Chondrocyte (in vitro differentiated cells): Measurements from ENCODE around the gene PTPRN2. TPM values are rescaled to one million over a fixed set of nuclear protein-coding genes. Genes with fewer than 3 reads are reported as not detected.

Experiments
- DNase-seq: peaks from one replicate; pipeline ENCODE4 v3.0.0; 2021; ENCODE audit warnings: mixed read lengths, low spot score
- H3K27ac Mint-ChIP-seq: one replicate; pipeline ENCODE4 v1.8.0; 2021; ENCODE audit warnings: mild to moderate bottlenecking, moderate library complexity, mixed read lengths; ENCODE audit not compliant: unreplicated experiment
- H3K27me3 Mint-ChIP-seq: 2 replicates; pipeline ENCODE4 v1.8.0; 2021; ENCODE audit warnings: low read depth, mixed read lengths
- H3K36me3 Mint-ChIP-seq: 2 replicates; pipeline ENCODE4 v1.8.0; 2021; ENCODE audit warnings: low read depth, mixed read lengths
- H3K4me1 Mint-ChIP-seq: 2 replicates; pipeline ENCODE4 v1.8.0; 2021; ENCODE audit warnings: low read depth, mild to moderate bottlenecking, mixed read lengths
- H3K4me3 Mint-ChIP-seq: one replicate; pipeline ENCODE4 v1.8.0; 2021; ENCODE audit warnings: mild to moderate bottlenecking, moderate library complexity, mixed read lengths; ENCODE audit not compliant: unreplicated experiment
- H3K9me3 Mint-ChIP-seq: 2 replicates; pipeline ENCODE4 v1.8.0; 2021; ENCODE audit warnings: low read depth, mixed read lengths
- total RNA-seq: library from RNA; stranded (reverse); gene quantifications from 3 replicates; pipeline ENCODE4 v1.2.1, GENCODE V29; 2021
- TF ChIP-seq, protein P1 (sequence below): fragments of 200-600 bp; sonication (generic); IDR thresholded peaks from 2 replicates; pipeline ENCODE4 v1.5.0; 2021; ENCODE audit warnings: antibody characterized with exemption, mild to moderate bottlenecking, moderate library complexity

The PTPRN2 gene
- total RNA-seq, 1 donor from 2014 or later = 0.30 TPM

DNA sequence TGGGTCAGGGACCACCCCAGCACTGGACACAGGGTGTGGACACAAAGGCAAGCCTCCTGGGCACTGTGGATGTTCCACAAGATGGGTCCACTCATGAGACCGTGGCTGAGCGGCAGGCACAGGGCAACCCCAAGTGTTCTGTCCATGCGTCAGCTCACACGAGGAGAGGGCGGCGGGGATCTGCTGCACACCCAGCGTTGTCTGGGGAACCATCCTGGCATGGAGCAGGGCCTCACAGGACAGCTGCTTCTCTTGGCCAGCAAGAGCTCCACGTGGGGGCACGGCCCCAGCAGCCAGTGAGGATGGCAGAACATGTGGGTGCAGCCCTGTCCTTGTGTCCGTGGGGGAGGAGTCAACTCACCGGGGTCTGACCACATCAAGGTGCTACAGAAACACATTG lies 195.4 kb downstream of the PTPRN2 start:
- no peak overlapping the region for H3K27ac Mint-ChIP-seq
- no peak overlapping the region for H3K4me3 Mint-ChIP-seq
- DNase-seq = peak; percentile 83
- no peaks in the 10 kb centered on the region for H3K4me1 Mint-ChIP-seq
- H3K36me3 Mint-ChIP-seq = no peaks in the 10 kb centered on the region
- H3K9me3 Mint-ChIP-seq = no peaks in the 10 kb centered on the region
- TF ChIP-seq, protein P1, sequence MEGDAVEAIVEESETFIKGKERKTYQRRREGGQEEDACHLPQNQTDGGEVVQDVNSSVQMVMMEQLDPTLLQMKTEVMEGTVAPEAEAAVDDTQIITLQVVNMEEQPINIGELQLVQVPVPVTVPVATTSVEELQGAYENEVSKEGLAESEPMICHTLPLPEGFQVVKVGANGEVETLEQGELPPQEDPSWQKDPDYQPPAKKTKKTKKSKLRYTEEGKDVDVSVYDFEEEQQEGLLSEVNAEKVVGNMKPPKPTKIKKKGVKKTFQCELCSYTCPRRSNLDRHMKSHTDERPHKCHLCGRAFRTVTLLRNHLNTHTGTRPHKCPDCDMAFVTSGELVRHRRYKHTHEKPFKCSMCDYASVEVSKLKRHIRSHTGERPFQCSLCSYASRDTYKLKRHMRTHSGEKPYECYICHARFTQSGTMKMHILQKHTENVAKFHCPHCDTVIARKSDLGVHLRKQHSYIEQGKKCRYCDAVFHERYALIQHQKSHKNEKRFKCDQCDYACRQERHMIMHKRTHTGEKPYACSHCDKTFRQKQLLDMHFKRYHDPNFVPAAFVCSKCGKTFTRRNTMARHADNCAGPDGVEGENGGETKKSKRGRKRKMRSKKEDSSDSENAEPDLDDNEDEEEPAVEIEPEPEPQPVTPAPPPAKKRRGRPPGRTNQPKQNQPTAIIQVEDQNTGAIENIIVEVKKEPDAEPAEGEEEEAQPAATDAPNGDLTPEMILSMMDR = no peak
- peaks cover 22% of the 10 kb centered on the region for H3K27me3 Mint-ChIP-seq

DNA sequence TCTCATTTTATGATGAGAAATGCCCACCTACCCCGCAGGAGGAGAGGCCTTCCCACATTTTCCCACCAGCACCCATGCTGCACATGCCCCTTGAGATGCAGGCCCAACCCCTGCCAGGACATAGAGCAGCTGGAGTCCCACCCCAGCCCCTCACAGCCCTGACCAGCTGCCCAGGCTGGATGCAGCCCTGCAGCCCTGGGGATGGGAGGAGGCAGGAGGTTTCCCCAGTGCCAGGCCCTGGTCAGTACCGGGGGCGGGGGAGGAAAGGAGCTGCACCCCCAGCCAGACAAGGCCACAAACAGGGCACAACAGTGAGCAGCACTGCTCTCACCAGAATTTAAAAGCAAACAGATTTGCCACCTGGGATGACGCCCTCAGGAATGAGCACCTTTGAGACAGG lies 196.1 kb downstream of the PTPRN2 start:
- Mint-ChIP-seq H3K4me3 (no peak overlapping the region), H3K36me3 (no peaks in the 10 kb centered on the region), H3K9me3 (no peaks in the 10 kb centered on the region), H3K27me3 (peaks cover 29% of the 10 kb centered on the region), H3K4me1 (no peaks in the 10 kb centered on the region), H3K27ac (no peak overlapping the region)
- TF ChIP-seq, protein P1 = no peak
- peak; percentile 75 for DNase-seq

DNA sequence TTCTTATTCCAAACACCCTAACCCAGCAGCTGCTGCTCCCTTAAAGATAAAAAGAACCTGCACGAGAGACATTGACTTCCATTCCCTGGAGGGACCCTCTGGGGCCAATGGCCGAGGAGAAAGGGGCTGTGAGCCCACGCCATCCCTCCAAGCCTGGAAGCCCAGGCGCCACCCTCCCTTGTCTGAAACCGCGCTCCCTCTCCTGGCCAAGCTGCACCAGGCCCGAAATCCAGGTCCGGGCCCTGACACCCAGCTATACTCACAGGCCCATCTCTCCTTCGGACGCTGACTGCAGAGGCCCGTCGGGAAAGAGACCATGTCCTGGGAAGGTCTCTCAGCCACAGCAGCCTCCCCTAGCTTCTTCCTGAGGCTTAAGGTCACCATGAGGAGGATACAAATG lies 196.5 kb downstream of the PTPRN2 start:
- Mint-ChIP-seq H3K9me3 (no peaks in the 10 kb centered on the region), H3K27ac (no peak overlapping the region), H3K27me3 (peaks cover 31% of the 10 kb centered on the region), H3K4me3 (no peak overlapping the region), H3K36me3 (no peaks in the 10 kb centered on the region), H3K4me1 (no peaks in the 10 kb centered on the region)
- peak; percentile 54 for DNase-seq
- TF ChIP-seq, protein P1 = no peak

DNA sequence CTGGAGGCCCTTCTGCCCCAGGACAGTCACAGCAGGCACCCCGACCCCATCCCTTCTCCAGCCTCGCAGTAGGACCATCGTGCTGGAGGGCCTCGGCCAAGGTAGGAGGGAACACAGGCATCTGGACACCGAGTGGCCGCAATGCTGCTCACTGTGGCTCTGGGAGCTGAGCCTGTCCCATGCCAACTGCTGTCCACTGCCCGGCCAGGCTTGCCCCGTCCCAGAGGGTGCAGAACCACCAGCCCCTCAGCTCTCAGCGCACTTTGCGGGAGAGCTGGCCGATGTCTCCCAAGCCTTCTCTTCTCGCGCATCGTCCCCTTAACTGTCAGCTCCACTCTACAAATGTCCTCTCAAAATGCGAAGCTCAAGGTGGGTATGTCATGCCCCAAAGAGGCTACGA lies 197.2 kb downstream of the PTPRN2 start:
- Mint-ChIP-seq H3K27ac (no peak overlapping the region), H3K27me3 (peaks cover 31% of the 10 kb centered on the region), H3K9me3 (no peaks in the 10 kb centered on the region), H3K36me3 (no peaks in the 10 kb centered on the region), H3K4me3 (no peak overlapping the region), H3K4me1 (no peaks in the 10 kb centered on the region)
- TF ChIP-seq, protein P1 = no peak
- peak; percentile 72 for DNase-seq

GRCh38 chr7:158389514-158390425 lies 197.9 kb downstream of the PTPRN2 start:
- H3K9me3 Mint-ChIP-seq = no peaks in the 10 kb centered on the region
- no peak overlapping the region for H3K27ac Mint-ChIP-seq
- TF ChIP-seq, protein P1 = no peak
- H3K36me3 Mint-ChIP-seq = no peaks in the 10 kb centered on the region
- no peaks in the 10 kb centered on the region for H3K4me1 Mint-ChIP-seq
- peak; percentile 77 for DNase-seq
- H3K27me3 Mint-ChIP-seq = peaks cover 31% of the 10 kb centered on the region
- H3K4me3 Mint-ChIP-seq = no peak overlapping the region
